ENCODE data around the gene FARP2. TPM values are rescaled to one million over a fixed set of nuclear protein-coding genes. Genes with fewer than 3 reads are reported as not detected.
"Not testable (repeated sequence)": the region's sequence is repeated elsewhere in the genome, so short reads cannot be mapped to it uniquely, and the experiment has no call there.

The FARP2 gene
- total RNA-seq, 1 donor from 2014 or later, result 44.6 TPM

DNA sequence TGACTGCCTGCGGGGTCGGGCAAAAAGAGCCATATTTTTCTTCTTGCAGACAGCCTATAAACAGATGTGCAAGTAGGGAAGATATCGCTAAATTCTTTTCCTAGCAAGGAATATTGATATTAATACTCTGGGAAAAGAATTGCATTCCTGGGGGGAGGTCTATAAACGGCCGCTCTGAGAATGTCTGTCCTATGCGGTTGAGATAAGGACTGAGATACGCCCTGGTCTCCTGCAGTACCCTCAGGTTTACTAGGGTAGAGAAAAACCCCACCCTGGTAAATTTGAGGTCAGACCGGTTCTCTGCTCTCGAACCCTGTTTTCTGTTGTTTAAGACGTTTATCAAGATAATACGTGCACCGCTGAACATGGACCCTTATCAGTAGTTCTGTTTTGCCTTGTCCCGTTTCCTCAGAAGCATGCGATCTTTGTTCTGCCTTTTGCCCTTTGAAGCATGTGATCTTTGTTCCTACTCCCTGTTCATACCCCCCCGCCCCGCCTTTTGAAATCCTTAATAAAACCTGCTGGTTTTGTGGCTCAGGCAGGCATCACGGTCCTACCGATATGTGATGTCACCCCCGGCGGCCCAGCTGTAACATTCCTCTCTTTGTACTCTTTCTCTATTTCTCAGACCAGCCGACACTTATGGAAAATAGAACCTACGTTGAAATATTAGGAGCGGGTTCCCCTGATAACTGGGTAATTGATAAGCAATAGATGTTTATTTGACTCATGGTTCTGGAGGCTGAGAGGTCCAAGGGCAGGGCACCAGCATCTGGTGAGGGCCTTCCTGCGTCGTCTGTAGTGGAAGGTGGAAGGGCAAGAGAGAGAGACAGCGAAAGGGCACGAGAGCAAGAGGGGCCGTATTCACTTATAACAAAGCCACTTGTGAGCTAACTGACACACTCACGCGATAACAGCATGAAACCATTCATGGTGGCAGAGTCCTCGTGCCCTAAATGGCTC, 170.0 kb downstream of the FARP2 start:
- DNase-seq (ENCODE audit: low spot score), result not testable (repeated sequence)

GRCh38 chr2:241530571-241530970, 174.5 kb downstream of the FARP2 start:
- DNase-seq (ENCODE audit: low spot score), result no peak

DNA sequence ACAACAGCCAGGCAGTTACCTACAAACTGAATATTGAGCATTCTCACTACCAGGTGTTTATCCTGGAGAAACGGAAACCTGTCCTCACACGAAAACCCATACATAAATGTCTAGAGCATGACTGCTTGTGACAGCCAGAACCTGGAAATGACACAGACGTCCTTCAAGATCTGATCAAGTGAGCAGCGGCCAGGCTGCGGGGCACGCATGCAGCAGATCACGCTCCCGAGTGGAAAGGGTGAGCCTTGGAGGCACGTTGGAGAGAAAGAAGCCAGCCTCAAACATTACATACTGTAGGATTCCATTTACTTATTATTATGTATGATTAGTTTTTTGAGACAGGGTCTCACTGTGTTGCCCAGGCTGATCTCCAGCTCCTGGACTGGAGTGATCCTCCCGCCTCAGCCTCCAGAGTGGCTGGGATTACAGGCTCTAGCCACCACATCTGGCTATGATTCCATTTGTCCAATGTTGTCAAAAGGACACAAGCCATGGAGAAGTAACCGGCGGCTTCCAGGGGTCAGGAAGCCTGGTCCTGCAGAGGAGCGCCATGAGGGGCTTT, 175.2 kb downstream of the FARP2 start:
- no peak for DNase-seq (ENCODE audit: low spot score)

- DNase-seq (ENCODE audit: low spot score), result no peak
These were observed 176.1 kb downstream of the FARP2 start for GRCh38 chr2:241532168-241532567.

- DNase-seq (ENCODE audit: low spot score), result no peak
These were observed 176.9 kb downstream of the FARP2 start for GRCh38 chr2:241532733-241533601.

DNA sequence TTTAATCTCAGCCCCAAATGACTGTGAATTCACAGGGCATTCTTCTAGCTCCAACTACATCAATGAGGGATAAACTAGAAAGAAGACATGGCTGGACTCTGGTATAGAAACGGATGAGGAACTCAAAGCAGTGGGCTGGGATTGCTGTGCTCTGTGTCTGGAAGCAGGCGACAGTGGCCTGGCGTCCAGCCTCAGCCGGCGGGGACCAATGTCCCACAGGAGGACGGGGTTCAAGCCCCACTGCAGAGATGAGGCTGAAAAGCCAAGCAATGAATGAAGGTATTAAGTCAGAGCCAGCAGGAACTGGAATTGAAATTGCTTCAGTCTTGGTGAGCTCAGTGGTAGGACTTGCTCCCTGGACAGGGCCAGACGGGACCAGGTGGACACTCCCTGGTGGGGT, 178.2 kb downstream of the FARP2 start:
- no peak for DNase-seq (ENCODE audit: low spot score)

GRCh38 chr2:241534701-241535375, 178.8 kb downstream of the FARP2 start:
- no peak for DNase-seq (ENCODE audit: low spot score)

- no peak for DNase-seq (ENCODE audit: low spot score)
These were observed 180.0 kb downstream of the FARP2 start for GRCh38 chr2:241535871-241536655.

- DNase-seq (ENCODE audit: low spot score), result no peak
These were observed 182.9 kb downstream of the FARP2 start for GRCh38 chr2:241538838-241539615.

DNA sequence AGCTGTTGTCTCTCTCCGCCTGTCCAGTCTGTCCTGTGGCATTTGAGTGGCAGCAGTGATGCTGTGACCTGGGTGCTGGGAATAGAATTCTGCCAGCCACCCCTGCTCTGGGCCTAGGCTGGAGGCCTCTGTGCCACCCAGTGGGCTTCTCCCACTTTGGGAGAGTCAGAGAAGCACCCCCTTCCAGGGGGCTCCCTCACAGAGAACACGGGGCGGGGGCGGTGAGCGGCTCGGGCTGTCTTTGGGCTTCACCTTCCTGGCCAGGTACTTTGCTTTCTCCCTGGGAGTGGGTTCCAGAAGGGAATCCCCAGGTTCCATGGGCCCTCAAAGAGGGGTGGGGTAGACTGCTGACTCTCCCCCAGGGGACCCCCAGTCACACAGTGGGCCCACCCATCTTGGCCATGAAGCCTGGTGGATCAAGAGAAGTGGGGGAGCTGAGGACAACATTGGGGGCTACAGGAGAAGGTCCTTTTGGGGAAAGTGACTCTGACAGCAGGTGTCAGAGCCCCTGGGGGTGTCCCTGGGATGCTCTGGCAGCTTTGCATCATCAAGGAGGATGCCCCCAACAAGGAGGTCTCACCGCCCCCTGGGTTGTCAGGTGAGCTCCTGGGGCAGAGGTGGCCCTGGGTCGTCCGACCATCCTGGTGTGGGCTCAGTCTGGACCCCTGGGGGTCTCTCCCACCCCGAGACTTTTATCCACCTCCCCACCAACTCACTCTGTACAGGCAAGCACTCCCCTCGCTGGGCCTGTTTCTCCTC, 183.7 kb downstream of the FARP2 start:
- DNase-seq (ENCODE audit: low spot score), result no peak

GRCh38 chr2:241540401-241540770, 184.3 kb downstream of the FARP2 start:
- DNase-seq (ENCODE audit: low spot score), result no peak

DNA sequence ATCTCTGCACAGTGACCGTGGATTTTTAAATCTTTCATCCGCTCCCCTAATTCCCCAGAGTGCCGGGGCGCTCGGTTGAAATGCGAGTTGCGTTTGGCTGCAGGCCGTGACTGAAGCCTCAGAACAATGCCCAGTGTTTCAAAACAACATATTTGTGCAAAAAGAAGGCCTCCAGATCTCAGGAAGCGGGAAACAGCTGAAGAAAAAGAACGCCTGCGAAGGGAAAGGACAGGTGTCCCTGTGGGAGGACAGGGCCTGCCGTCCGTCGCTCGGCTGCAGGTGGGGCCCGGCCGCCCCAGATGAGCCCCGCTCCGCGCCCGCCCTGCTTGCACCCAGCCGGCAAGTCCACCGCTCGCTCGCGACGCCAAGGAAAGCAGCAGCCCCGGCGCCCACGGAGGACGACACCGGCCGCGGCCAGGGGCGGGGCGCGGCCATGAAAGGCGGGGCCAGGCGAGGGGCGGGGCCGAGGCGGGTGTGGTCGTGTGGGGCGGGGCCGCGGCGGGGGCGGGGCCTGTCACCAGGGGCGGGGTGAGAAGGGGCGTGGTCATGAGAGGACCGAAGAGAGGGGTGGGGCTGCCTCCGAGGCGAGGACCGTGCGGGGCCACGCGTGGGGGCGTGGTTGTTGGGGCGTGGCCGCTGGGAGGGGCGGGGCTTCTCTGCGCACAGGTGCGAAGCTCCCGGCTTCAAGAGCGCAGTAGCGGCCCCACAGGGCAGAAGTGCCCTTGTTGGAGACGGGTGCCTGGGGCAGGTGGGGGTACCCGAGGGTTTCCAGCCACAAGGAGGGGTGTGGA, 184.9 kb downstream of the FARP2 start:
- no peak for DNase-seq (ENCODE audit: low spot score)

DNA sequence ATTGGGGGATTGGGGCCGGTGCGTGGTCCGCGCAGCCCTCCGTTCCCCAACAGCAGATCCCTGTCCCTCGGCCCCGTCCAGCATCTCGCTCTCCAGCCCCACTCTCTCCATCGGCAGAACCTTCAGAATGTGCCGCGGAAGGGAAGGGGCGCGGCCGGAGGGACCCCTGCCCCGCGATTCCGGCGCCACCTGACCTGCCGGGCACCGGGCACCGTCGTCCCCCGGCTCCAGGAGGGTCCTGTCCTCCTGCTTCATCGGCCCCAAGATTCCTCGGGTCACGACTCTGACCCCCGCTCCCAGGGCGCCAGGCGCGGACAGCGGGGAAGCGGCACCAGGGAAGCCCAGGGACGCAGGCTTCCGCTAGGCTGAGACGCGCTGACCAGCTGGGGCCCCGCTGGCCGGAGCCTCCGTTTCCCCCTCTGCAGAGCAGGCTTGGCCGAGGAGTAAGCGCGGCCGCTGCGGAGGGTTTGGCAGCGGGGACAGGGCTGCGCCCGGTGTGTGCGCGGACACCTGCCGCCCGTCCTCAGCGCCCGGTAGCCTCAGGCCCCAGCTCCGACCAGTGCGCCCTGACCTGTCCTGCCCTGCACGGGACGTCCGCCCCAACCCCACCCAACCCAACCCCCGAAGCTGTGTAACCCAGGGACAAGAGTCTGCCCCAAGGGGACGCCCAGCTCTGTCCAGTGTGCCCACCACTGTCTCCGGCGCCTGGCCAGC, 185.6 kb downstream of the FARP2 start:
- no peak for DNase-seq (ENCODE audit: low spot score)

DNA sequence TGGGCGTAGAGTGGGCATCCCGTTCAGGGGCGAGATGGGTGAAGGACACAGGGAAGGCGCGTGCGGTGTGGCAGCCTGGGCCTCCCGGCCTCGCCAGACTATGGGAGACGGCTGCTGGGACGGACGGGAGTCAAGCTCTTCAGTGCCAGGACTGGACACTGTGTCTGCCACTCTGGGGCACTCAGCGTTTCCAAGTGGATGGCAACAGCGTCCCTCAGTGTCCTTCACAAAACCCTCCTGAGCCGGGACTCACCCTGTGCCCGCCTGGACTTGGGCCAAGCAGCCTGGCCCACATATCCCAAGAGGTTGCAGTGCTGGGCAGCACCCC, 186.2 kb downstream of the FARP2 start:
- no peak for DNase-seq (ENCODE audit: low spot score)
